Activated T-helper 2 cell treated with anti-CD3 and anti-CD28 coated beads, Interferon-gamma antibody, Interleukin-2, Interleukin-4, amounts not matched to agents 10 μg/mL and 5 μg/mL and 100 μg/mL, durations not matched to agents 14 hours and 24 hours and 36 hours (primary cell): Measurements from ENCODE around the gene CRNKL1. TPM values are rescaled to one million over a fixed set of nuclear protein-coding genes. Genes with fewer than 3 reads are reported as not detected.

Experiments
- DNase-seq: peaks from one replicate; pipeline ENCODE4 v3.0.0; 2021; ENCODE audit warnings: low spot score
- H3K27ac Mint-ChIP-seq: one replicate; pipeline ENCODE4 v1.8.0; 2021; ENCODE audit warnings: mixed read lengths
- H3K27me3 Mint-ChIP-seq: one replicate; pipeline ENCODE4 v1.8.0; 2021; ENCODE audit warnings: low read depth, mixed read lengths
- H3K36me3 Mint-ChIP-seq: one replicate; pipeline ENCODE4 v1.8.0; 2021; ENCODE audit warnings: low read depth, mixed read lengths
- H3K4me1 Mint-ChIP-seq: one replicate; pipeline ENCODE4 v1.8.0; 2021; ENCODE audit warnings: low read depth, mixed read lengths
- H3K4me3 Mint-ChIP-seq: one replicate; pipeline ENCODE4 v1.8.0; 2021; ENCODE audit warnings: low read depth, mild to moderate bottlenecking, moderate library complexity, mixed read lengths
- H3K9me3 Mint-ChIP-seq: one replicate; pipeline ENCODE4 v1.8.0; 2021; ENCODE audit warnings: mixed read lengths
- intact Hi-C: fragments of 100-400 bp; cut with micrococcal nuclease; formaldehyde crosslinking; loops from one replicate; pipeline ENCODE4 v1.15.1; 2023
- total RNA-seq: library from RNA; stranded (reverse); gene quantifications from 2 replicates; pipeline ENCODE4 v1.2.3, GENCODE V29; 2022

The CRNKL1 gene
- total RNA-seq, 1 donor from 2014 or later: 20.1 TPM

DNA sequence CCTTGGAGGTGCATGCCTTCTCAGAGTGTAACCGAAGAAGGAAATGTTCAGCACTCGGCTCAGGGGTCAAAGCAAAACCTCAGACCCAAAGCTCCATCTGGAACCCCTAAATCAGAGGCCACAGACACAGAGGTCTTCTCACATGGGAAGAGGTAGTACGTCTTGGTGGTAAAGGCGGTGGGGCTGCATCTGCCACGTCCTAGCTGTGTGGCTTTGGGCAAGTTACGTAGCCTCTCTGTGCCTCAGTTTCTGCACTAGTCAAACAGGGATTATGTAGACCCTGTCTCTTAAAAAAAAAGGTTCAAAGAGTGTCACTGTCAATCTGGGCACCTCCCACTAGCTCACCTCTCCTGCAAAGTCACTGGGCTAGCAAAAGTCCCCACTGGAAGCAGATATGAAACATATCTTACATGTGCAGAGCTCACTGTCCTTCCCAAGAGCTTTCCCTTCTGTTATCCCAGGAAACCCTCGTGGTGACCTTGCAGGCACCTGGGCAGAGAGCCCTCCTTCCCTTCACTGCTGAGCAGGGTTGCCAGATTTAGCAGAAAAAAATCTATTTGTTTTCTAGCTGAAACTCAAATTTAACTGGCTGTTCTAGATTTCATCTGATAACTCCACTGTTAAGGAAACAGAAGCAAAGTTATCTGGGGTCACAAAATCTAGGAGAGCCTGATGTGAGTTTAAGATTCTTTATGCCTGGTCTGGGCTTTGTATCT is 53.1 kb downstream of the CRNKL1 start:
- Mint-ChIP-seq H3K27me3 (peaks cover 35% of the 10 kb centered on the region), H3K9me3 (no peaks in the 10 kb centered on the region)
- intact Hi-C loops: loop anchor here (10.0 kb wide), 1 partner anchor 304 kb away; no protein-coding TSS in a partner anchor

GRCh38 chr20:19996917-19997316 is 55.3 kb downstream of the CRNKL1 start:
- no peaks in the 10 kb centered on the region for H3K4me1 Mint-ChIP-seq
- no peaks in the 10 kb centered on the region for H3K36me3 Mint-ChIP-seq
- H3K27me3 Mint-ChIP-seq: peaks cover 18% of the 10 kb centered on the region
- DNase-seq: no peak
- intact Hi-C loops: loop anchor here (10.0 kb wide), 1 partner anchor 302 kb away; no protein-coding TSS in a partner anchor
- no peaks in the 10 kb centered on the region for H3K9me3 Mint-ChIP-seq
- H3K27ac Mint-ChIP-seq: no peak overlapping the region
- H3K4me3 Mint-ChIP-seq: no peak overlapping the region

More for the DNA sequence above, 53.1 kb downstream of the CRNKL1 start:
- H3K27ac Mint-ChIP-seq: no peak overlapping the region
- no peaks in the 10 kb centered on the region for H3K36me3 Mint-ChIP-seq
- H3K4me1 Mint-ChIP-seq: peaks cover 16% of the 10 kb centered on the region
- H3K4me3 Mint-ChIP-seq: no peak overlapping the region
- no peak for DNase-seq

DNA sequence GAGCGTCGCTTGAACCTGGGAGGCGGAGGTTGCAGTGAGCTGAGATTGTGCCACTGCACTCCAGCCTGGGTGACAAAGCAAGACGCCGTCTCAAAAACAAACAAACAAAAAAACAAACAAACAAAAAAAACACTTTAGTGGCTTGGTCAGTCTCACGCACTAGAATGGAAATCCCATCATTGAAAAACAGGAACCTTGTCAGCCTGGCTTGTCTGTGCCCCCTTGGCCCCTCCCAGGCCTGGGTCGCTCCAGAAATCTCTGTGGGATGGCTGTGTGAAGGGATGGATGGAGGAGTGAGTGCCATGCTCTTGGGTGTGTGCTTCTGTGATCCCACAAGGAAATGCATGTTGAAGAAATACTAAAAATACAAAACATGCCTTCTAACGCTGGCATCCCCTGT is 56.0 kb downstream of the CRNKL1 start:
- no peaks in the 10 kb centered on the region for H3K36me3 Mint-ChIP-seq
- no peak for DNase-seq
- intact Hi-C loops: loop anchor here (10.0 kb wide), 1 partner anchor 301 kb away; no protein-coding TSS in a partner anchor

DNA sequence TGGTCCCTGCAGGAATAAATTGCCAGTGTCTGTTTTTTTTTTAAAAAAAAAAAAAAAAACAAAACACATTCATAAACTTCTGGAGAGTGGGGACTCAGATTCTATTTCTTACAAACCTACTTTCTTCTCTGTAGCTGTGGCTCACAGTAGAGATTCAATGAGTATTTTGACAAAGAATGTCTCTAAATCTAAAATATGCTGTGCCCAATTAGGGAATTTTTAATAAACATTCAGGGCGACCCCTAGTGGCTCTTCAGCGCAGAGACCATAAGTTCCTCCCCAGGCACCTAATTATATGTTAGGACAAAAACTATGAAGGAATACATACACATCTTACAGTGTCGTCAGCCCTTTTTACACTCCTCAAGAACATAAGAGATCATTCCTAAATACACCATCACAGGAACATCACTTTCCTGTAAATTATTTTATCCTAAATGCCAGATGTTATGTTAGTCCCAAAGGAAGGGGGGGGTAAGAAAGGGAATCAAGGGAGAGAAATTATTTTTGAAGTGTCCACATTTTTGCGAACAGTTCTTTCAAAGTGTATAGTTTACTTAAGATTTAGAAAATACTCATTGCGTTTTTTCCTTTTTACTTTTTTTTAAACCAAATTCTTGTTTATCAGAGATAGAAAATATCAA is 56.9 kb downstream of the CRNKL1 start:
- H3K36me3 Mint-ChIP-seq: no peaks in the 10 kb centered on the region
- DNase-seq: no peak
- H3K27ac Mint-ChIP-seq: no peak overlapping the region
- H3K4me1 Mint-ChIP-seq: no peaks in the 10 kb centered on the region
- H3K9me3 Mint-ChIP-seq: no peaks in the 10 kb centered on the region
- H3K27me3 Mint-ChIP-seq: peaks cover 6% of the 10 kb centered on the region
- intact Hi-C loops: loop anchor here (10.0 kb wide), 1 partner anchor 301 kb away; no protein-coding TSS in a partner anchor
- H3K4me3 Mint-ChIP-seq: no peak overlapping the region

More for the DNA sequence above, 56.0 kb downstream of the CRNKL1 start:
- Mint-ChIP-seq H3K27me3 (peaks cover 13% of the 10 kb centered on the region), H3K27ac (no peak overlapping the region), H3K9me3 (no peaks in the 10 kb centered on the region), H3K4me3 (no peak overlapping the region), H3K4me1 (no peaks in the 10 kb centered on the region)

DNA sequence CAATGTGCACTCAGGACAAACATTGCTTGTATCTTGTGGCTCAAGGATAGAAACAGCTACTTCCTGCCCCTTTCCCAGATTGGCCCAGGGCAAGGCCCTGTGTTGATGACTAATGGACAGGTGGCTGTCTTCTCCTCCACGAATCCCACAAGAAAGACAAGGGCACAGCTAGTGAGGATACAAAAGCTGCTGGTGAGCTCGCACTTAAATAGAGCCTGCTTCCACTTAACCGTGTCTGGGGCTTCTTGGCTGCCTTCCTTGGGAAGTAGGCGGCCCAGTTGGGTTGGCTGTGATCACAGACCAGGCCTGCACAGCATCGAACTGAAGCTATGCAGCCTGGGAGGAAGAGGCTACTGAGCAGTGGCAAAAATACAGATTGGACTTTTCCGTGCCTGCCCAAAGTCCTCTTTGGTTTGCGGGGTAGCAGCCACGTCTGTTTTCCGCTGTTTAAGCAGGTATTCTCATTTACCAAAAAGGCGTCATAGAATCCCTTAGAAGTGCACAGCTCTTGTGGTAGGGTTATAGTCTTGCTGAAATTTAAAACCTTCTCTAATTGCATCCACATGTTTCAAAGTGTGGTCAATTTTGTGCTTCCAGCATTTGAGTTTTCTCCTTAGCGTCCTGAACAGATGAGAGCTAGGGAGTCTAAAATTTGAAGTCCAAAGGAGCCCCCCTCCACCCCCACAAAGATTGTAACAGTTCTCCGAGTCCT is 58.2 kb downstream of the CRNKL1 start:
- intact Hi-C loops: loop anchor here (10.0 kb wide), 1 partner anchor 299 kb away; no protein-coding TSS in a partner anchor
- H3K27me3 Mint-ChIP-seq: peaks cover 4% of the 10 kb centered on the region
- no peak for DNase-seq

DNA sequence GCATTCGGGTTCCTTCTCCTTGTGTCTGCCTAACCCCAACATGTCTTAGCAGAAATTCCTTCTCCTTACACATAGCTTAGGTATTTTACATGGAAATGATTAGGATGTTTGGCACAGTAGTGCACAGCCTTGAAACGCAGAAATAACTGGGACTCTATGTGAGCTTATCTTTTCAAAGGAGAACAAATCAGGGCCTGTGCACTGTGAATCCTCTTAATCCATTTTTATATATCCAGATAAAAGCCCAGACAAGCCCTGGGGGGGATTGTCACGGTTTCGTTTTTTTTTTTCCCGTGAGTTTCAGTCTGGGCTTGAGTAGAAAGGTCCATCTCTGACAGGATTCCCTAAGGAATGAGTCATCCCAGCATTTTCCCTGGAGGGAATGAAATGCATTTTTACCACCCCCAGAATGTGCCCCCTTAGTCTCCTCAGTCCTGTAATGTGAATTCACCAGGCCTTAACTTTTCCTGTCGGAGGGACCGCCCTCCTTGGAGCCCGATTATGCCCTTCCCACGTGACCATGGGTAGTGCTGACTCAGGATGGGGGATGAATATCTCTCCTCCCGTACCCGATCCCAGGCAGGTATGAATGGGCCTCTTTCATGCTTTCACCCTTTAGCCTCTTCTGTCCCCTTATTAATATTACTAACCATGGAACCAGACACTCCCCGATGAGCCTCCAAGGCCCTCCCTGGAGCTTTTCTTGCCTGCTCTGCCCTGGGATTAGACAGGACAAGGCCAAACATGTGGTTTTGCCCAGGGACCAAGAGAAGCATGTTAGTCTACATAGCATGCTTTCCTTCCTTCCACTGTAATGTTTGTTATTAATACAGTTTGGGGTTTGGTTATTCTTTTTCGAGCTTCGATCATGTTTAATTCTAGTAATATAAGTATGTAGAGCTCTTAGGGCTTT is 59.0 kb downstream of the CRNKL1 start:
- Mint-ChIP-seq H3K4me3 (no peak overlapping the region), H3K36me3 (no peaks in the 10 kb centered on the region), H3K4me1 (no peaks in the 10 kb centered on the region), H3K27me3 (peaks cover 7% of the 10 kb centered on the region), H3K27ac (no peak overlapping the region), H3K9me3 (no peaks in the 10 kb centered on the region)
- DNase-seq: no peak
- intact Hi-C loops: loop anchor here (10.0 kb wide), 1 partner anchor 298 kb away; no protein-coding TSS in a partner anchor

More for the DNA sequence above, 58.2 kb downstream of the CRNKL1 start:
- H3K9me3 Mint-ChIP-seq: no peaks in the 10 kb centered on the region
- no peak overlapping the region for H3K4me3 Mint-ChIP-seq
- no peaks in the 10 kb centered on the region for H3K36me3 Mint-ChIP-seq
- H3K27ac Mint-ChIP-seq: no peak overlapping the region
- no peaks in the 10 kb centered on the region for H3K4me1 Mint-ChIP-seq

- Mint-ChIP-seq H3K27me3 (peaks cover 7% of the 10 kb centered on the region), H3K9me3 (no peaks in the 10 kb centered on the region), H3K36me3 (no peaks in the 10 kb centered on the region), H3K4me3 (no peak overlapping the region), H3K4me1 (no peaks in the 10 kb centered on the region), H3K27ac (no peak overlapping the region)
- intact Hi-C loops: loop anchor here (10.0 kb wide), 1 partner anchor 297 kb away; no protein-coding TSS in a partner anchor
- DNase-seq: no peak
These were observed 60.4 kb downstream of the CRNKL1 start for GRCh38 chr20:19991854-19992253.

DNA sequence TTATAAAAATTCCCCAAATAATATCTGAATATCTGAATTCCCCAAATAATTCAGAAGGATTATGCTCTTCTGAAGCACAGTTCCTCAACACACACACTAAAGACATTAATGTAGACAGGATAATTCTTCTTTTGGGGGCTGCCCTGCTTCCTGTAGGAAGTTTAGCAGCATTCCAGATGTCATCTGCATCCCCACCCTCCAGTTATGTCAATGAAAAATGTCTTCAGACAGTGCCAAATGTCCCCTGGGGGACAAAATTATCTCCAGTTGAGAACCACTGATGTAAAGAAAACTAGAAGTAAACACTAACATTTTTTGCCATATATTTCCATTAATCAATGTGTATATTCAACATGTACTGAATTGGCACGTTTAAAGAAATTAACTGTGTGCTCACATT is 61.0 kb downstream of the CRNKL1 start:
- H3K27ac Mint-ChIP-seq: no peak overlapping the region
- no peaks in the 10 kb centered on the region for H3K4me1 Mint-ChIP-seq
- H3K4me3 Mint-ChIP-seq: no peak overlapping the region
- no peaks in the 10 kb centered on the region for H3K9me3 Mint-ChIP-seq
- intact Hi-C loops: loop anchor here (10.0 kb wide), 1 partner anchor 297 kb away; no protein-coding TSS in a partner anchor
- no peaks in the 10 kb centered on the region for H3K36me3 Mint-ChIP-seq
- H3K27me3 Mint-ChIP-seq: peaks cover 11% of the 10 kb centered on the region
- no peak for DNase-seq

- Mint-ChIP-seq H3K36me3 (no peaks in the 10 kb centered on the region), H3K27me3 (peaks cover 11% of the 10 kb centered on the region), H3K4me1 (no peaks in the 10 kb centered on the region), H3K4me3 (no peak overlapping the region), H3K9me3 (no peaks in the 10 kb centered on the region), H3K27ac (no peak overlapping the region)
- DNase-seq: no peak
- intact Hi-C loops: loop anchor here (10.0 kb wide), 1 partner anchor 296 kb away; no protein-coding TSS in a partner anchor
These were observed 61.4 kb downstream of the CRNKL1 start for GRCh38 chr20:19990850-19991249.

DNA sequence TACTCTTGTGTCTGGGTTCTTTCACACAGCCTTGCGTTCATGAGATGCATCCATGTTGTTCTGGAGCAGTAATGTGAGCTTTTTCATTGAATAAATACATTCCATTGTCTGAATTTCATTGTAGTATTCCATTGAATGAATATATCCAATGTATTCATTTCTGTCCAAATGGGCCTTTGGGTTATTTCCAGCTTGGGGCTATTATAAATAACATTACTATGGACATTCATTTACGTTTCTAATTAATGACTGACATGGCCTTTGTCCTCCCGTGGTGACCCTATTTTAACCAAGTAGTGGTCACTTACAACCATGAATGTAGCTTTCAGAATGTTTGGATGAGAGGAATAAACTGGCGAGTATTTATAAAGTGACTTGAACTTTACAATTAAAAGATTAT is 65.2 kb downstream of the CRNKL1 start:
- H3K27me3 Mint-ChIP-seq: peaks cover 7% of the 10 kb centered on the region
- no peak overlapping the region for H3K27ac Mint-ChIP-seq
- H3K4me1 Mint-ChIP-seq: no peaks in the 10 kb centered on the region
- no peak for DNase-seq
- H3K36me3 Mint-ChIP-seq: no peaks in the 10 kb centered on the region
- H3K9me3 Mint-ChIP-seq: no peaks in the 10 kb centered on the region
- intact Hi-C loops: no loop called here
- no peak overlapping the region for H3K4me3 Mint-ChIP-seq

GRCh38 chr20:19986419-19986818 is 65.8 kb downstream of the CRNKL1 start:
- H3K9me3 Mint-ChIP-seq: no peaks in the 10 kb centered on the region
- no peak overlapping the region for H3K4me3 Mint-ChIP-seq
- intact Hi-C loops: no loop called here
- H3K27ac Mint-ChIP-seq: no peak overlapping the region
- no peak for DNase-seq
- H3K36me3 Mint-ChIP-seq: no peaks in the 10 kb centered on the region
- no peaks in the 10 kb centered on the region for H3K4me1 Mint-ChIP-seq
- H3K27me3 Mint-ChIP-seq: peaks cover 7% of the 10 kb centered on the region
